ENCODE results near the gene FLYWCH2.

GRCh38 chr16:2924901-2925755 is 42.1 kb downstream of the FLYWCH2 start:
- TF ChIP-seq GATA2 (IDR thresholded peaks at IDR 0.05; ENCODE audit: low read depth, low read length) (no peak), GATA3 (IDR thresholded peaks at IDR 0.05; ENCODE audit: low read depth, low read length) (no peak)
